Measurements from ENCODE around the gene ADAM19.

The ADAM19 gene

DNA sequence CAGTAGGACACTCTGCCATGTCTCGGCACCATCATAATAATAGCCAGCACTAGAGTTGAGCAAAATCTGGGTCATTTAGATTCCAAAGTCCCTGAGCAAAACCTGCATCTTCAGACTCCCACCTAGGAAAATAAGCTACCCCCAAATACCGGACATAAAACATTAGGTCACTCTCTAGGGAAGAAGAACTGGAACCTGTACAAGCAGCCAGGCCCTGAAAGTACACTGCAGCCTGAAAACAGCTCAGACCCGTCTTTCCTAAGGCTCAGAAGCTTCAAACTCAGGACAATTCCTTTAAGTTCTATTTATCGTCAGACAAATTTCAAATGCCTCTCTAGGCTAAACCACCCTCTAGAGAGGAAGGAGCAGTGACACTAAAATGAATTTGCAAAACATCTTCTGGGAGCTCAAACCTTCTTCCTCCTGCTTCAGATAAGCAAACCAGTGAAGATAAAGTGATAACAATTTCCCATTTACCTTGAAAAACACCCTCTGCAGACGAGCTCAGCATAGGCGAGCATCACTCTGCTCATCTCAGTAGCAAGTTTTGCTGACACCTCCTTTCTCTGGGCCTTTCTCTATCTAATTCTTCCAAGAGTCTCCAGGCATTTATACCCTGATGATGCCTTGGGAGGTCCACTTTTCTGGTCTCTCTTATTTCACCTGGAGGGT lies 34.0 kb downstream of the ADAM19 start:
- DNase-seq, result no peak

DNA sequence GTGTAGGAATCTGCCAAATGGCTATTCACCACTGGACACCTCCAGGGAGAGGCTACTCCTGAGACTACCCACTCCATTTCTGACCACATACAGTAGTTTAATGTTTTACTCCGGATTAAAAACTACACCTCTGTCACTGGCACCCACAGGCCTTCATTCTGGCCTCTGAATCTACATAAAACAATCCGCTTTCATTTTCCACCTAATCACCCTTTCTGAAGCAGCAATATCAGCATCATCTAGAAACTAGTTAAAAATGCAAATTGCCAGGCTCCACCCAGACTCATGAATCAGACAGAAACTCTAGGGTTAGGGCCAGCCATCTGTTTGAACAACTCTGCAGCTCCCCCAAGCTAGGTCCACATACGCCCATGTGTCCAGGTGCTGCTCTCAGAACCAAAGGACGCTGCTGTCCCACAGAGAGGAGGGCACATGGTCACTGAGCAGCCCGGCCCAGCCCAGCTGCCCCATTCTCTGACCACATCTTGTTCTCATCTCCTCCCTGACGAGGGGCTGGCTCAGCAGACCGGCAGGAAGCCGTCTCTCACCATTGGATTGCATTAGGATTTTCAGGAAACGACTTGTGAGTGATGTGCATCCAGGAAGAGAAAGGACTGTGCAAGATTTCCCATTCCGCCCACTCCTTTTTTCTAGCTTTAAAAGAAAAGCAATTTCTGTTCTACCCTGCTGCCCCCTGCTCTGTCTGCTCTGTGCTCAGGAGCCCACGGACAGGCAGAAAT lies 34.7 kb downstream of the ADAM19 start:
- DNase-seq, result peak; percentile 59

DNA sequence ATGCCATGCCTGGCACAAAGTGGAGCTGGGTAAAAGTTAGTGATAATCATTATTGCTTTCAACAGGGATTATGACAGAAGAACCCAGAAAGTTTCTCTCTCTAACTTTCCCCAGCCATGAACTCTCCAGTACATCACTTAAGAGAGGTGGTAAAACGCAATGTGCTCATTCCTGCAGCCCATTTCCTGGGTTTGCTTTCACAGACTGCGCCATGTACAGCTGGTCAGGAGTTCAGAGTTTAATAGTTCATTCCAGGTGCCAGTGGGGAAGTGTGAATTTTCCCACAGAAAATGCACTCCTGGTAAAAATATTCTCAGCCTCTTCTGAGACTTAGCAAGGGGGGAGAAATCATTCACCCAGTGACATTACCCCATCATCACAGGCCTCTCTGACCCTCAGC lies 35.5 kb downstream of the ADAM19 start:
- no peak for DNase-seq

DNA sequence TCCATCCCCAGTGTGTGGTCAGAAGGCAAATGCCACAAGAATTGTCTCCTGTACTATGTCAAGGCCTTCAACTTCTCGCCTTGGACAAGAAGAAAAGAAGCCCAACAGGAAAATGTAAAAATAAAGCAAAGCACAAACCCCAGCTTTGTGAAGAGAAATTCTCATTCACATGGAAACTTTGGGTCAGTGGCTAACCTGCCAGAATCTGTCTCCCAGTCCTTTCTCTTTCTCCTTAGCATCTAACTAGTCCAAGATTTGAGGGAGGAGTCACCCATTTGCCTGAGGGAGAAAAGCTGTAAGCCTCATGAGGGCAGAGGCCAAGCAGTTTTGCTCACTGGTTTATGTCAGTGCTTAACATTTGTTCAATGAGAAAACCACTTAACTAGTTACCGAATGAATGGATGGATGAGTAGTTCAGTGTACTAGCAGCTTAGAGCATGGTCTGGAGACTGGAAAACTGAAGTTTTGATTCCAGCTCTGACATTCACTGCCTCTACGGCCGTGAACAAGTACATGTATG lies 36.0 kb downstream of the ADAM19 start:
- DNase-seq, result no peak

DNA sequence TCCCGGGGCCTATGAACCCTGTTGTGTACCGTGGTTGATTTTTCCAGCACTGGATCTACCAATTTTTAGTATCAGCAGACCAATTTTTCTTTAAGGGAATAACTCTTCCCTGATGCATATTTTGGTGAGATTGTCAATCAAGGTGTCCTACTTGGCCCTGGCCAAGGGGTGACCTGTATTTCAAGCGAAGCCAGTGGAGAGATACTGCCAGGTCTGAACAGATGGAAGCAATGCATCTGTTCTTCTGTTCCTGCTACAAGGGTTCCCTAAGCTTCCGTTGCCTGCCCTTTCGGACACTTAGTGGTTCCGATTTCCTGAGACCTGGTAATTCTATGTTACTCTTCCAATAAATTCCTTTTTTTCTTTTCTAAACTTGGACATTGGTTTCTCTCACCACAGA lies 37.3 kb downstream of the ADAM19 start:
- no peak for DNase-seq

DNA sequence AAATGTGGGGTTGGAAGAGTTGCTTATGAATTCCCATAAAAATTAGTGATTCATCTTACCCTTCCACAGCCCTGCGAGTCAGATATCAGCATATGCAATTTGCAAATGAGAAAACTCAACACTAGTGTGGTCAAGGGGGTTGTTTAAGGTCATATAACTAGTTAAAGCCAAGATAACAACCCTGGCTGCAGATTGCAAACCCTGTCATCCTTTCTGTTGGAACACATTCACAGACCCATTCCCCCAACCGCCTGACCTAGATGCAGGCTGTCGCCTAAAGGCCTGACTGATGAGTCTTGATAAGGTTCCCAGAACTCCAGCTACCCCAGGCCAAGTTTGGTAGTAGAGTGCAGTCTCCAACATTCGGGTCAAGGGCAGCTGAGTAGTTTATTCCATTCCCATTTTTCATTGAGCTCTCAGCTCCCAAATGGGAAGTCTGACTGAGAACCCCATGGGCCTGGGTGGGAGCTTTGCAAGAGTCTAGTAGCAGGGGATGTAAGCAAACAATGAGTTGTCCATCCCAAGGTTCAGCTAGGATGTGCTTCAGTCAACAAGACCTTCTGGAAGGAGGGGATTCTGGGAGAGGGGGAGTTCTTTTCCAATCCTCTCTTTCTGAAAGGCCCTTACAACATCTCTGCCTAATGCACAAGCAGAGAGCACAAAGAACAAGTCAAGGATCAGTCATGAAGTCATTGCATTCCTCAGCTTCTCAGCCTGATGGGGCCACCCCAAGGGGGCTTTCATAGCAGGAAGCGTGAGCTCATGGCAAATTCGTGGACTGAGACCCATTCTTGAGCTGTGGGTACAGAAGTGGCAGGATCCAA lies 40.3 kb downstream of the ADAM19 start:
- peak; percentile 12 for DNase-seq

DNA sequence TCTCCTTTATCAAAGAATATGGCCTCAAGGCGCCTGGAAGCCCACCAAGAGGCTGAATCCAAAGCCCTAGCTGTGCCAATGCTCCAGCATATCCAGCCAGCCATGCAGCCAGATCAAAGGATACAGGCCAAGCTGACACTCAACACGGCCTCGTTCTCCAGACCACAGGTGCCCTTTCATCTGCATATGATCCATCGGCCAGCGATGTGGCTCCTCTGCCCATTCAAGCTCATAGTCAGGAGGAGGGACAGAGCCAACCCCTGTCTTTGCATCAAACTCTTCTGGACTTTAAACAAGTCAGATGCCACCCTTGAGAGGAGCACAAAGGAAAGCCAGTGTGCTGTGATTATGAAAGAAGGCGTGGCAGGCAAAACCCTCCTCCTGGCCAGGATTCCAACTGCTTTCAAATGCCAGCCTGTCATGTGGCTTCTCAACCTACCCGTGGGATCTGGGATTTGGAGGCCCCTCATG lies 42.5 kb downstream of the ADAM19 start:
- no peak for DNase-seq

DNA sequence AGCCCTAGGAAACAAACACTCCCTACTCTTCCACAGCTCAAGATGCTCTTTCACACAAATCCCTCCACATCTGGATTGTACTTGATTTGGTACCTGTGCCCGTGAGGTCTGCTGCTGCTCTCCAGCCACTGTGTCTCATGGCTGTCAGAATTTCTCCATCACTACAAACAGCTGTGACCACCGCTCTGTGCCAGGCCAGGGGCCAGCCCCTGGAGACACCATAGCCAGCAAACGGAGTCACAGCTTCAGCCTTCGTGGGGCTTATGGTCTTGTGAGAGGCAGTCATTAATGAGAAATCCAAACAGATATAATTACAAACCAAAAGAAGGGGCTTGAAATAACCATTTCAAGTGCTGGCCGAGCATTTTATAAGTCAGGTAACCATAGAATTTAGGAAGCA lies 43.6 kb downstream of the ADAM19 start:
- no peak for DNase-seq

DNA sequence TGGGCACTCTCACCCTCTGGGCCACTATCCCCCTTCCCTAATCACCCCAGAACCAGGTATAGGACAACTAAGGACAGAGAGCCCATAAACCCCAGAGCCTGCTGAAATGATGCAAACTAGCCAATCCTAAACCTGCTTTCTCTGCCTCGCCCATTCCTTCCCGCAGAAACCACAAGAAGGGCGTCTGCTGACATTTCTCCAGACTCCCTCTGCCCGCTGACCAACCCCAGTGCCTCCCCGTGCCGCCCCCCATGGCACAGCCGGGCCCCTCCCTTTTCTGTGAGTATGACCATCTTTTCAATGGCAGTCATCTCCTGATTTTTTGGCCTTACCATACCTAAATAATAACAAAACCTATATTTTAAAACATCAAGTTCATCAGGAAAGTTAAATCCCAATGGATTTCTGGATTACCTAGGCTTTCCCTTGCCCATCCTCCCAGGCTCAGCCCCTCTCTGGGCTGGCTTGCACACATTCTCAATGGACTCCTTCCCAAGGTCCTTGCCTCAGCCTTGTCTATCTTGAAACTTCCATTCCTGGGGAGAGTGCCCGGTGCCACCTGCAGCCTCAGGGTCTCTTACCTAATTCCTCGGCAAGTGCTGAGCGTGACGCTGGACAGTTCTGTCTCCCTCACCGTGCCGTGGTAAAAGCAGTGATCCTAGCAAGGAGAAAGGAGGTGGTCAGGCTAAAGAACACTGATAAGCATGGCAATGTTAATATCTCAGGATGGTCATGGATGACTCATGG lies 45.2 kb downstream of the ADAM19 start:
- peak; percentile 10 for DNase-seq

DNA sequence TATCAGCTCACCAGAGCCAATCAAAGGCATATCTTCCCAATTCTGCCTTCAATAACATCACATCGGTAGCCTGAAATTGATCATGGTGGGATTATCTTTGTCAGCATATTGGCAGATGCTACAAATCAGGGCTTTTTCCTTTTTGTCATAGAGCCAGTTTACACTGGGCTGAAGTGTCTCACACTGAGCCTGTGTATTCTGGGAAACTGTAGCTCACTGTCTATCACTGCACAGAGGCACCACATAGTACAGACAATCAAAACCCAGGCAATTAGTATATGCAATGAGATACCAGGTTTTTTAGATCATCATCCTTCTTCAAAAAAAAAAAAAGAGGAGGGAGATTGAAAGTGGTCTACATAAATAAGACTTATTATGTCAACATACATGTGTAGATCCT lies 46.6 kb downstream of the ADAM19 start:
- DNase-seq, result no peak

DNA sequence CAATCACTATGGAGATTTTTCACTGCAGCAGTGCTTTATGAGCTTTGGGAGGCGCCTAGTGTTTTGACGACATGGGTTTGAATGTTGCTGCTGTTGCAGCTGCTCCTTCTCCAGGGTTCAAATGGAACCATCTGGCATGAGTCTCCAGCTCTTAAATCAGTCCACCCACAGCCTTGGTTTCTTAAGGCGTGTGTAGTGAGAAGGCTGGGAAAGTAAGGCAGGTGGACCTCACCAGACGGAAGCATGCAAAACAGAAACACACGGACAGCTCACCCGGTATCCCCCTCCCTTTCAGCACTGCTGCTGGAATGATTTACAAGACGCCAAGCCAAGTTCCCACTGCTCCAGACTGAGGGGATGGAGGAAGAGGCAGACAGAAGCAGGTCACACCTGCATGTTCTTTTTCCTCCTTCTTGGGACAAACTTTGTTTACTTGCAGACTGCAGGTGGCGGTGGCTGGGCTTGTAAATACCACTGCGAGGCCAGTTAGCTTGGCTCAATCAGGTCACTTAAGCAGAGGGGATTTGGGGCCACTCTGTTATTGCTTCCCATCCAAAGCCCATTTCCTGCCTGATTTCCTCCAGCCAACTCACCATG lies 47.4 kb downstream of the ADAM19 start:
- DNase-seq, result no peak

DNA sequence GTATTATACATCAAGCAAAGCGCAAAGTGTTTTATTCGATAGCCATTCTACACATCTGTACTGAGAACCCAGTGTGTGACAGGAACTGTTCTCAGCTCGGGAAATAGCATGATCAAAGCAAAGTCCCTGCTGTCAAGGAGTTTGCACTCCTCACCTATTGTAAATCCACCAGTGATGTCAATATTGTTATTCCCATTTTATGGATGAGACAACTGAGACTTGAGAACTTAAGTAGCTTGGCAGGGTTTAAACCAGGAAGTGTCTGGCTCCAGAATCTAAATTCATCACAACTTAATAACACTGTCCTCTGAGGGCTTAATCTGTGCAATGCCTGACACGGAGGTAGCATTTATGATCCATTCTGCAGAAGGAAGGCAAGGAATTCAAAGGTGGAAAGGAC lies 50.7 kb downstream of the ADAM19 start:
- no peak for DNase-seq

DNA sequence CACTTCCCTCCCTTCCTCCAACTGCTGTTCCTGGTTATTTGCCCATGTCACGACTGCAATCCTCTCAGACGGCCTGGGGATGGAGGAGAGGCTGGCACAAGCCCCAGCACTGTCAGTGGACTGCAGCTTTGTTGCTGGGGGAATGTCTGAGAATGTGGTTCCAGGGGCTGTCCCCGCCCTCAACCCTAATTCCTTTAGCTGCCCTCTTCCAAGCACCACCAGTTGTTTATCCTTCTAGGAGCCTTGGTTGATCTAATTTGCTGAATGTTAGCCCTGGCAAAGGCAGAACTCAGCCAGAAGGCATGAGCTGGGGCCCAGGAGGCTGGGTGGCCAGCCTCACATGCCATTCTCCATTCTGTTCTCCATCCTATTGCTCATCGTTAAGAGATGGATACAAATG lies 51.6 kb downstream of the ADAM19 start:
- no peak for DNase-seq

DNA sequence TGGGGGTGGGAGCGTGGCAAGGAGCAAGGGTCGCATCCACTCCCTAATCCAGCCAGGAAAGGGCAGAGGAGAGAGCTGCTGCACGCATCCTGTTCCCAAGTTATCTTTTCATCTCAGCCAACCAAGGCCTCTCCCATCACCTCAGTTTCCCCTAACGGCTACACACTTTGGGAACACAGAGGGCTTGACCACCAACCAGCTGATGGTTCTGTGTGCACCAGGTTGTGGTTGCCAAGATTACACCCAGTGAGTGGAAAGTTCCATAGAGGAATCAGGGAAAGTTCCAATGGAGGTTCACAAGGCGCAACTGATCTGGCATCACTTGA lies 53.9 kb downstream of the ADAM19 start:
- DNase-seq, result no peak

DNA sequence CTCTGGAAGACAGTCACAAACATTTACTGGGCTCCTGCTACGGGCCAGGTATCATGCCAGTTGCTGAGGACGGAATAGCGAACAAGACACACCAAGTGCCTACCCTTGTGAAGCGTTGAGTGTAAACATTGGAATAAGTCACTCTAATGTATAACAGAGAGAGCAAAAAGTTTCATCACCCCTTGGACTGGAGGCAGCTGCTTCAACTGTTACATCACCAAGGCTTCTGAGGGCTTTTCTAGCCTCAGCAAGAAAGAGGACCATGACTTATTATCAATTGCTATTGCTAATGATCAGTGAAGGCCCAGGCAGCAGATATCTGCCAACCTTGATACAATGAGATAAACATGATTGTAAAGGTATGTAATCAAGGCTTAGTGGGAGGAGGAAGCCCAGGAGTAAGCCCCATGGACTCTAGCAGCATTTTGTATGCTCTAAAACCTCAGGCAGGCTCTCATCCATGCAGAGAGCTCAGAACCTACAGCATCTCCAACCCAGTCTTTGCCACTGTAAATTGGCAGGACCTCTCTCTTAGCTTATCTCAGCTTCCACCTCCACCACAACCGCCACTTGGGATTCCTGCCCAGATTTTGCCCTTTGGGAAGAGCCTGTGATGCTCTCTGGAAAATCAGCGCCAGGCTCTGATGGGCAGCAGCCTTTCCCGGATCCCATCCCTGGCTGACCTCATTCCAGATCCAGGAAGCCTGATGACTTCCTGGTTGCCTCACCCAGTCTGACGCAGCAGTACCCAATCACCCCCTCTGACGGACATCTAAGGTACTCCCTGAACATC lies 54.5 kb downstream of the ADAM19 start:
- DNase-seq, result peak; percentile 29

DNA sequence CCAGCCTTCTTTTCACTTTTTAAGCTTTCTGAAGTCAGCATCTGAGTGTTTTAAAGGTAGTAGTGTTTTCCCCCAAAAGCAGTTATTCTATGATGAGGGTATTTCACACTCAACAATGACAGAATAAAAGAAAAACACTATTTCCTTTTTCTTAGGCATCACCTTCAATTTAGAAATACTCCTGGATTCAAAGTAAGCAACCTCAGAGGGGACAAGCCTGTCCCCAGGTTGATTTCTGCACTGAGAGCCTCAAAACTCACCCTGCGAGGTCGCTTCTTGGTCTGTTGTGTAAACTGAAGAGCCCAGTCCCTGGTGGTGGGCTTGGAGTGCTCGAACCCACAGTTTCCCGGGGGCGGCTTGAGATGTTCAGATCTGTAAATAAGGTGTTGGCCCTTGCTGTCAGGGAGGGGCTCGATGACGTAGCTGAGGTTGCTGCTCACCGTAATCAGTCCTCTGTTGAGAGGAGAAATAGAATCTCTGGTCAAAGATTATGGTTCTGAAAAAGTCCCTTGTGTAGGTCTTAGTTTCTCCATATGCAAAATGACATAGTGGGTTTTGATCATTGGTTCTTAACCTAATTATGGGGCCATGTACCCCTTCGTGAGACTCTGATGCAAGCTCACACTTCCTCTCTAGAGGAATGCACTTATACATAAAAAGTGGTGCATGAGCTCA lies 55.9 kb downstream of the ADAM19 start:
- no peak for DNase-seq

DNA sequence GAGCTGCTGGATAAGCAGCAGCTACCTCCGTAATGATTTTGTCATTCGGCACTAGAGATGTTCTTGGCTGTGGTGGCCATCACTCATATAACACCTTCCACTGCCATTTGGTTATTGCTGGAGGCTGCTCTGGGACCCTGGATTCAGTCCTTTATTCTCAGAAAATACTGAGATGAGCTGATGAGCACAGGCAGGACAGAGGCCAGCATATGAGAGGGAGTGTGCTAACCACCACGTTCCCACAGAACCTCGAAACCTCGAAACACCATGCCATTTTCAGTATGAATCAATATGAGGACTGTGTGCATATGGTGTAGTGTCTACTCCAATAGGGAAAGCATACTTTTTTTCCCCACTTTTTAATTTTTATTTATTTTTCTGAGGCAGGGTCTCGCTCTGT lies 56.6 kb downstream of the ADAM19 start:
- no peak for DNase-seq

DNA sequence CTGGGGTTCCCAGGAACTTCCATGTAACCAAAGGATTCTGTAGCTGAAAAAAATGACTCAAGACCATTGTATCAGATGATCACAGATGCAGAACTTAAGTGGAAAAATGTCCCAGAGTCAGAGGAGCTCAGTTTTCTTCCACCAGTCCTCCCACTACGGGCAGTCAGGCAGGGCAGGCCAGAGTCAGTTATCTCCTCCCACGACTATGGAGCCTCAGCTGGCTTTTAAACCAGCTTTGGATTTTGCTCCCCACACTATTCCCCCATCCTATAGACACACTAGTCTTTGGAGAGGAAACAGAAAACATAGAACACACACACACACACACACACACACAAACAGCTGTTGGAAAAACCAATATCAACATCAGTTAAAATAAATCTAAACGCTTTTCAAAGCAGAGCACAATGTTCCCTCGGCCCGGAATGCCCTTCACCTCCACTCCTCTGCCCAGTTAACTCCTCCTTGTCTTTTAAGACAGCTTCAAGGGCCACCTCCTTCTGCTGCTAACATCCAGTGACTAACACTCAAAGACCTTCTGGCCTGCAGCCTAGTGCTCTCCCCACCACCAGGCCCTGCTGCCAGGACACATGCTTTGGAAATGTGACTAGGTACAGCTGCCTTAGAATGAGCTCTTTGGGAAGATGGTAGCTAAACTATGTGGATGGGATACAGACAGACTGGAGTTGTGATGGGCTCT lies 58.8 kb downstream of the ADAM19 start:
- DNase-seq, result no peak

DNA sequence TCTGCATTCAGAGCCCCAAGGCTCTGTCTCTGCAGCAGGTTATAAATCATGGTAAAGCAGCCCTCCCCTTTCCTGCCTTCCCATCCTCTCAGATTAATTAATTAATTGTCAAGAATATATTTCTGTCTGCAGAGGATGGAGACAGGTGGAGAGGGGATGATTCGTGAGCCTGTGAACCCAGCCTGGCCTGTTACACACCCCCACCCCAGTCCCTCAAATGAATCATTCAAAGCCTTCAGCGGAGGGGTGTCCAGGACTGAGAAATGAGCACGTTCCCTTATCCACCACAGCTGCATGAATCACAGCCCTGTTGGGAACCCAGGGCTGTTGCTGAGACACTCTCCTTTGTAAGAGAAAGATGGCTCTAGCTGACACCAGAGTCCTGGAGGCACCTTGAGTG lies 59.6 kb downstream of the ADAM19 start:
- no peak for DNase-seq

DNA sequence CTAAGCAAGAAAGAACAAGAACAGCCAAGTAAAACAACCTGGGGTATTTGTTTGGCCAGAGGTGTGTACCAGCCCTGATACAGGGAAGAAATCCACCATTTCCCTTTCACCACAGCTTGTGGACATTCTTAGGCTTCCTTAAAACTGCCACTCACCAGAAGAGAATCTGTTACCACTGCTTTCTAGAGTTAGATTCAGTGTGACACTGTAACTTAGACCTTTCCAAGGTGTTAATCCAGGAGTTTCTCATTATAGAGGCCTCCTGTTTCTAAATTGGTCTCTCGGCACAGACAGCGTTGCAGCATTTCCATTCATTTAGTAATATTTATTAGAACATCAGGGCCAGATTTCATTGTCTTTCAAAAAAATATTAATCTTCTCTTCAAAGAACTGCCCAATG lies 60.6 kb downstream of the ADAM19 start:
- no peak for DNase-seq
